Forelimb muscle (tissue), 1 donor: ENCODE measurements around the gene MTUS2. TPM values are rescaled to one million over a fixed set of nuclear protein-coding genes. Genes with fewer than 3 reads are reported as not detected.

Experiments used
- DNase-seq: peaks from one replicate; pipeline ENCODE4 v3.0.0-alpha.2; 2013; ENCODE audit warnings: low read depth
- polyA plus RNA-seq: library from polyadenylated mRNA; unstranded; fragments of 120-200 nt; gene quantifications from one replicate; pipeline ENCODE4 v1.2.1, GENCODE V29; 2013; ENCODE audit not compliant: insufficient read length

MTUS2 gene
- polyA plus RNA-seq, 1 donor: 22.7 TPM

DNA sequence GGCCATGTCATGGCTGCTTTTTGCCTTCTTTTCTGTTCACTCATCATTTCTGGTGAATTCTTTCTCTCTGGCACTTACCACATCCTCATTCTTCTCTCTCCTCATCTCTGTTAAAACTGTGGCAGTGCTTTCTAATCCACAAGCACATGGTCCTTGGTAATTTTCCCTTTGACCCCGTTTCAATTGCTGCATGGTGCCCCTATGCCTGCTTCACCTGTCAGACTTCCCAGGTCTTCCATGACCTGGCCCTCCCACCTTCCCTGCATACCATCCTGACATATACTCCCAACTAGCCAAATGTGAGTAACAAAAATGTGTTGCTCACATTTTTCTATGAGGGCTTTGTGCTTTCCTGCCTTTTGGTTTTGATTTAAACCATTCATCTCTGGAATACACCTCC, 286.5 kb downstream of the MTUS2 start:
- DNase-seq: no peak

DNA sequence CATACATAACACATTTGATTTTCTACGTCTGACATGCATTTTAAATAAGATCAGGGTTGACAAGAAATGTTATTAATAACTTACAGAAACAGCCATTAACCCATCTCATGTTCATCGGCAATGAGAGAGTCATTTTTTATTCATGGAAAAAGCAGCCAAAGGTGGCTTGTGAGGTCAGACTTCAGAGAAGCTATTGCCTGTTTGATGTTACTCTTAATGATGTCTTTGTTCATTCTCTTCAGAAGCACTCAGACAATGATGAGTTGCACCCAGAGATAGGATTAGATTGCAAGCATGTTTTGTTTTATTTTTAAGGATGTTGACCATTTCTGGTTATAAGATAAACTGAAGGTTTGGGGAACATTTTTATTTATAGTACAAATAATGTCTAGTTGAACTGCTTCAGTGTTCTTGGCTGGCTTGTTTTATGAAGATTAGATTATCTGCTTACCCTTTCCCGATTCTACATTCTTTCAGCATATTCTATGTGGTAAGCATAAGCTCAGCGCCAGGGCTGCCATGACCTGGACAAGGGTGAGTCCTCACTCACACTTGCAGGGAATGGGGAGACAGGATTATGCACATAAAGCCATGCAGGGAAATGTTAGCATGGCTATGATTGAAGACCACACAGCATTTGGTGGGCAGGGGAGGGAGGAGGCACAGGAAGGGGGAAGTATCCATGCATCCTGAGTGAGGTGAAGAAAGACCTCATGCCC, 288.1 kb downstream of the MTUS2 start:
- DNase-seq: no peak

DNA sequence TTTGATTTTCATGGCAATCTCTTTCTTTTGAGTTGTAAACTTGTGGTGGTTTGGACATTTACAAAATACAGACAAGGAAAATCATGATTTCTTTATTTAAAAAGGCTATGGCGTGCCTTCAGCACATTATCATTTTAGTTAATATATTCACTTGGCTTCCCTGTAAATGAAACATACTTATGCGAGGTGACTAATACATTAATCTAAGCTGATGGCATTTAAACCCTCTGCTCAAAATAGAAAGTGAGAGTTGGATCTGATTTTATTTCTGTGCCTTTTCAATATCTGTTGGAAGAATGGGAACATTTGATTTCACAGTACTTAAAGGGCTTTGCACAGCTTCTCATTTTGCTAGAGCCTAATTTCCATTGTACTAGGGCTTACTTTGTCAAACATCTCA, 289.8 kb downstream of the MTUS2 start:
- DNase-seq: no peak

DNA sequence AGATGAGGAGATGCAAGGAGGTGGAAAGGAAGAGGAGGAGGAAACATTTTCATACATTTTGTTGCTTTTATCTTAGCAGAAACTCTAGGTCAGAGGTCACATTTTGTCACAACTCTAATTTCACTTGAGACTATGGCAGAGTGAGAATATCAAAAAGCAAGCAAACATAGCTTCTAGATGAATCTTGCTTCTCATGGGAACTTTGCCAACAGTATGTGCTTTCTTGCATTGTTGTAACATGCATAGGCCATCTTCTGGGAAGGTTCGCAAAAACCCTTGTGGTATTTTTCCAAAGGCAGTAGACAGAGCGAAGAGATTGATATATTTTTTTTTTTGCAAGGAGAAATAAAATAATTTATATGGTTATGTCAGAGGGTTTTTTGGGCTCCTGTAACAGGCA, 291.3 kb downstream of the MTUS2 start:
- DNase-seq: no peak

DNA sequence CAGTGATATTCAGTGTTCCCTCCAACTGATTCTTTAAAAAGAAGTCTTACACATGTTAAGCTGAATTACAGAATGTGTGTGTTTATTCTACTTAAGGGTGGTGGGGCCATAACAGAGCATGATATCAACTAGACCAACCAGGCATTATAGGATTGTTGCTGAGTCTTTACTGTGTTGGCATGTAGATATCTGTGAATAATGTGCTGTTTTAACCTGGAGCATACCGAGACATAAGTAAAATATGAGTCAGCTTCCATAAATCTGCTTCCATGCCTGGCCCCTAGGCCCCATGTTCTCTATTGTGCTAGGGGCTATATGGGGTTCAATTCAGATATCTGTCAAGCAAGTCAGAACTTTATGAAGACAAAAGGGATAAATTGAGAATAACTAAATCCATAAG, 295.7 kb downstream of the MTUS2 start:
- no peak for DNase-seq

DNA sequence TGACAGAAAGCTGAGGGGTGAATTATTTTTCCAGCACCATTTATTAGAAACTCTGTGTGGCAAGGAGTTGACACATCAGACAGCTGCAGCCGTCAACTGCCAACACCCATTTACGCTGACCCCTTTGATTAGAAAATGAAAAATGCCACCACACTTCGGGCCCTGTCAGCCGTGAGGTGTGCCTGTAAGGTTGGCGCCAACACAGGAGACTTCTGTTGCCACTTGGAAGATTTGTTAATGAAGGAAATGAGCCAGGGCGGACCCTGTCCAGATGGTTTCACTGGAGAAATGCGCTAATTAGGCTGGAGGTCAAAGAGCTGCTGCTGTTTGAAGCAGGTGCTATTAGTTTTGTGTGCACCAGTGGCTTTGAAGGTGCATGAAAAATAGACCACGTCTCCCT, 297.5 kb downstream of the MTUS2 start:
- DNase-seq: no peak

DNA sequence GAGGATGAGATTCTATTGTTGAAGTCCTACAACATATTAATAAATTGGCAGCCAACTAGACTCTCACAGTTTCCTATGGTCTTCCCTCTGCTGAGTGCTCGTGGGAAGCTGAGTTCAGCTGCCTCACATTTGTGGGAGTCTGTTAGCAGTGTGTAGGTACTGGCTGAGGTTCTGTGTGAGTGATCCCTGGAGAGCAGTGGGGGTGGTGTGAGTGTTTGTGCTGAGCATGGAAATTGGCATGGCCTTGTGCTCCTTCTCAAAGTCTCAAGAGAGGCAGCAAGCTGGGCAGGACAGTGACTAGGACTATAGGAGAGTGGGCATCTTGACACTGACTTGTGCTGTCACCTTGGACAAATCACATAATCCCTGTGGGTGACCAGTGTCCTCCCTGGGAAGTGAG, 298.3 kb downstream of the MTUS2 start:
- DNase-seq: no peak

DNA sequence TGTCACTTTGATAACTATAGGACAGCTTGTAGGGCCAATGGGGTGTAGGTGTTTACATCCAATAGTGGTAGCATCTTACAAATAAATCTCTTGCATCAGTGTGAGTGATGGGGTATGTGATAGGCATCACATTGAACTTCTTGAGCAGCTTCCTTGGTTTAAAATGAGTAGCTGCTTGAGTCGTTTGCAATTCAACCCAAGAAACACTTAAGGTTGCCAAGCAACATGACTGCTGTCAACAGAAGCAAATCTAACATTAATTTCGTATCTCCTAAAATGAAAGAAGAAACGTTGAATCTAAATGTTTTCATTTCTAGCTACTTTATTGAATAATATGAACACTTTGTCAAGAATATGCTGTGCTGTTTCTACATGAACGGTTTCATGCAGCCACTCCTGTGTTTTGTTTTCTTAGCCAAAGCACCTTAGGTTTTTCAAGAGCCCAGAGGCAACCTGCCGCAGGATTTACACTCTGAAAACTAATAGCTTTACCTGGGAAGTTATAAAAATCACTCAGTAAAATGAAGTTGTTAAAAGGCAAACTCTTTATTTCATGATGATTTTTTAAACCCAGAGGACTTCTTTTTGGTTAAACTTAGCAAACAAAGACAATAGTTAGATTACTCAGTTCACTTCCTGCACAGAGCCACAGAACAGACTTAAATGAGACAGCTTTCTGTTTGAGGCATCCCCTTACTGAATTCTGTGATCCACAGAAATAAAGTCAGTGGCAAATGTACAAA, 305.2 kb downstream of the MTUS2 start:
- DNase-seq: no peak

DNA sequence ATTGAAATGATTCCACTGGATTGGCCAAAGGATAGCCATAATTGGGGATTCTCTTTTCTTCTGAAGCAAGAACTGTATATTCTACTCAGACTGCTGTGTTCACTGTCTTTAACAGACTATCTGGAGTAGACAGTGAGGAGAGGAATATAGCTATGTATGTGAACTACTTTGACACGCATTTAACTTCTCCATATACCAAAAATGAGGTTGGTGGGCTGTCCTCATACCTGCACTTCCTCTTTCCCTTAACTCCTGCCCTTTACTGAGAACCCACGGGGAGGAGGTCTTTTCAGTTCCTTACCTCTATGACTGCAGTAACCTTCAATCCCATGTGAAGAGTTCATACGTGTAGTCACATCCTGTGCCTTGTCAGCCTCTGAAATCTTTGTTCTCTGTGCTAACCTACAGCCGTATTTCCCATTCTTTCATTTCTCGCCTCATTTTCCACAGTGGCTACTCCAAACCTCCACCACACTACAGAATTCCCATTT, 305.8 kb downstream of the MTUS2 start:
- DNase-seq: no peak

DNA sequence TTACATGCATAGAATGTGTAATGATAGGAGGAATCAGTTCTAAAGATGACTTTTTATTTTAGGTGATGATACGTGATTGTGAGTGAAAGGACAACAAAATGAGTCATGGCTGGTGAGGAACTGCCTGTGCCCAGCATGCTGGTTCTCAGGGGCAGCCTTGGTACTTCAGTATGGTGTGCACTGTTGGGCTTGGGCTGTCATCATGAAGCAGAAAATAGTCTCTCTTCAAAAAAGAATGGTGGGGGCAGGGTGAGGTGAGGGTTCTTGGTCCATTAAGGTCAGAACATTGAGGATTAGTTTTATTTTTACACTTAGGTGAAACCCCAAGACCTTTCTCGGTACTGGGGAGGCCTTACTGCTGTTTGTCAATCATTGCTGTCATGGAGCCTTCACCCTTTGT, 309.5 kb downstream of the MTUS2 start:
- DNase-seq: no peak

DNA sequence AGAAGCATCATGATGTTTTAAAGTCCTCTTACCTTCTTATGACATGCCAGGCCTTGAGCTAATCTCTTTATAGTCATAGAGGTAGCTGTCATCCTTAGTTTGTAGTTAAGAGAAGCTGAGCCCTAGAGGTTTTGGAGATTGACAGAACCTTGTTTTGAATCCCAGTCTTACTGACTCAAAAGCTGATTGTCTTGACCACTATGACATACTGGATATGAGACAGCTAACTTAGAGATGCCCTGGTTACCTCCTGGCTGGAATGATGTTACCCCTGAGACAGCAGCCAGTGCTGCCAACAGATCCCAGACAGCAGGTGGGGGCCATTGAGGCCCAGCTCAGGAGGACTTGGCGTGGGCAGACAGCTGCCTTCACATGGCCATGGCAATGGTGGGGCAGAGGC, 311.0 kb downstream of the MTUS2 start:
- DNase-seq: no peak

DNA sequence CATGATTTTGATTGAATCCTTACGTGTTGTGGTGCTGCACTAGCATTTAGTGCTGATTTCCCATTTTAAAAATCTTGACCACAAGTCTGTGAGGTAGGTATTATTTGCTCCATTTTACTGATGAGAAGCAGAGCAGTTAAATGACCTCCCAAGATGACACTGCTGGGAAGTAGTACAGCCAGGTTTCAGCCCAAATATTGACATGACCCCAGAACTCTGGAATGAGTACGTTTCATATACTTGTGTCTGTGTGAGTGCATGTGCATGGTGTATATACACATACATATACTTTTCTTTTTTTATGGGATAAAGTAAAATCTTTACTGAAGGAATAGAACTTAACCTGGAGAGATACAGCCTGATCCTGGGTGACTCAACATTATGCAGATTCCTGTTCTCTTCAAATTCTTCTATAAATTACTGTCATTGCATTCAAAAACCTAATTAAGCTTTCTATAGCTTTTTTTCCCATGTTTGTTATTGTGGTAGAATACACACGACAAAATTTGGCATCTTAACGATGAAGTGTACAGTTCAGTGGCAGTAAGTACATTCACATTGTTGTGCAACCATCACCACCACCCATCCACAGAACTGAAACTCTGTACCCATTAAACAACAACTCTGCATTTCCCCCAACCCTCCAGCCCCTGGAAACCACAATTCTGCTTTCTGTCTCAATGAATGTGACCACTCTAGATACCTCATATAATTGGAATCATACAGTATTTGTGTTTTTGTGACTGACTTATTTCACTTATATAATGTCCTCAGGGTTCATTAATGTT, 311.9 kb downstream of the MTUS2 start:
- no peak for DNase-seq

DNA sequence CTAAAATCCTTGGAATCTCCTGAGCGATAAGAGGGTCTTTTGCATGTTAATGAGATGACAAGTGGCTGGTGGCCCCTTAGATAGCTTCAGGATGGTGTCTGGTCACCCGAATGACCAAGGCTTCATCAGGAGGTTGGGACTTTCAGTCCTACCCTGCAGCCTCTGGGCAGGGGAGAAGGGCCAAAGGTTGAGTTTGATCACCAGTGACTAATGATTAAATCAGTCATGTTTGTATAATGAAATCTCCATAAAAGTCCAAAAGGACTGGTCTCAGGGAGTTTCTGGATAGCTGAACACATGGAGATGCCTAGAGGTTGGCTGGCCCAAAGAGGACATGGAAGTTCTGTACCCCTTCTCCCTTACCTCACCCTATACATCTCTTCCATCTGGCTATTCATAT, 316.2 kb downstream of the MTUS2 start:
- no peak for DNase-seq

DNA sequence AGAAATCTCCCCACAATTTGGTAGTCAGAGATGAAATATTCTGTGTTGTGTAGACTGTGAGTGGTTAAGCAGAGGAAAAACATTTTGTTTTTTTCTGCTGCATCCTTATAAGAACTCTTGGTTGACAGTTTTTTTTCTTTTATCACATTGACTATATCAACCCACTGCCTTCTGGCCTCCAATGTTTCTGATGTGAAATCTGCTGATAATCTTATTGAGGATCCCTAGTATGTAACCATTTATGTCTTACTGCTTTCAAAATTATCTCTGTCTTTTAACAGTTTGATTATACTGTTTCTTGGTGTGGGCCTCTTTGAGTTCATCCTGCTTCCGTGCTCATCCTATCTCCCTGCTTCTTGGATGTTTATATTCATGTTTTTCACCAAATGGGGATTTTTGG, 316.9 kb downstream of the MTUS2 start:
- no peak for DNase-seq

DNA sequence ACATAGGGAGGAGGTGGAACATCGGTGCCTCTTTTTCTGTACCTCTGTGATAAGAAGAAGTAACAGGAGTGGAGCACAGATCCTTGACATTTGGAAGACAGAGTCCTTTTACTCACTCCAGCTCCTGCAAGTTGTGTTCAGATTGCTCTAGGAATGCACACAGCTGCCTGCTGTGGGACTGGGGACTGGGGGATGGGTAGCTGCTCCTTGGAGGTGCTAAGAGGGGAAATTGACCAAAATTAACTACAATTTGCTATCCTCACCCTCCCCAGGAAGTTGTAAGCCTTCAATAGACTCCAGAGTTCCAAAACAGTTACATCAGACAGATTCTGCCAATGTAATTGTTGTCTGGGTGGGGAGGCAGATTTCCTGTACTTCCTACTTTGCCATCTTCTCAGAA, 317.9 kb downstream of the MTUS2 start:
- no peak for DNase-seq

DNA sequence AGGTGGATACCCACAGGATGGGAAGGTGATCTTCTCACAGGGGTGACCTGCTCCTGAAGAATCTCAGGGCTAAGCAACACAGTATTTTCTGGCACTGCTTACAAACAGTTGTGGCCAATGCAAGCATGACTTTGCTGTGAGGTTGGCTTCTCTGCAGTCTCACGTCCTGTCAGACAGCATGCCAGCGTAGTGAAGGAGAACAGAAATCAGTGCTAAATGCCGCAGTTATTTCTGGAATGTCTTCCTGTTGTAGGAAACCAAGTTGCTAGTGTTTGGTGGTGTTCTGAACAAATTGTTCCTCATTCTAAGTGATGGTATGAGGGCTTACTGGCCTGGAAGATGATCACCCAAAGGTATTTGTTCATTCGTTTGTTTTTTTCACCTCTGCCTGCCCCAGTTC, 320.1 kb downstream of the MTUS2 start:
- DNase-seq: no peak

DNA sequence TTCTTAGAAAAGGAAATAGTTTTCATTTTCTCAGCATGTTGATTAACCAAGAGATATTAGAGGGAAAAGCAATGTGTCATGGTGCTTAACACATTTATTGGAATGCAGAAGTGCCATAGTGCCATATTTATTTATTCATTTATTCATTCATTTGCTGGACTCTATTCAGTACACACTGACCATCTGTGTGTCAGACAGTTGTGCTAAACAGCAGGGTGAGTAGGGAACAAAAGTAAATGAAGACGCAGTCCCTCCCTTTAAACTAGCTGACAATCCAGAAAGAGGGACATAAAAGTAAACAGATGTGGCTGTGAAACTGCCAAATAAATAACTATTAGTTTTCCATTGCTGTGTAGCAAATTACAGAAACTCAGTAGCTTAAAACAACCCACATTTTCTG, 323.7 kb downstream of the MTUS2 start:
- DNase-seq: no peak

DNA sequence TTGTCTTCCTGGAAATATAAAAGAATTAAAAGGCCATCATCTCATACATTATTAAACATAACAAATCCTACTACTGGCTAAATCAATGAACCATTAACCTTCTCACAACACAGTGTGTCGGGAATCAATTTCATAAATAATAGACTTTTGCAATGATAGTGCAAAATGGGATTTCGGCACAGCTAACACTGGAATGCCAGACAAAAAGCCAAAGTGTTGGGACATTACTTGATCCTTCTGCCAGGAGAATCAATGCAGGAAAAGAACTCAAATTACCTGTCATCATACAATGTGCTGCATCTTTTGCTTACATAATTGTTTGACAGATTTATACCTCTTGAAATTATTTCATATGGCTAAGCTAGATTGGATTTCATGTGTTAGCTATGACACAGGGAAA, 334.3 kb downstream of the MTUS2 start:
- no peak for DNase-seq

DNA sequence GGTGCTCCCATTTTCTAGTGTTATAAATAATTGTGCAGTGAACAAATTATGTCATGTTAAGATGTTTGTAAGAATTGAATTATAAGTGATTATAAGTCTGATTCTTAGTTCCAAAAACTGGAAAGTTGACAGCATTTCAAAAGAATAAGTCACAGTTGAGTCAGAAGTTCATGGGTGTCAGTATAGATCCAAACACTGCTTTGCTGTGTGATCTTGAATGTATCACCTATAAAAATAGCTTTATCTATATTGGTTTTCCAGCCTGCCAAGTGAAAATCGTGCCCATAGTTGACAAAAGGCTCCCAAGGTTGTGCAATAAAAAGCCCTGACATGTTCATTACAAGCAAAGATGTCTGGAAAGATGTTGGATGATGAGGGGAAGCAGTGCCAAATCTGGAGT, 336.0 kb downstream of the MTUS2 start:
- no peak for DNase-seq

DNA sequence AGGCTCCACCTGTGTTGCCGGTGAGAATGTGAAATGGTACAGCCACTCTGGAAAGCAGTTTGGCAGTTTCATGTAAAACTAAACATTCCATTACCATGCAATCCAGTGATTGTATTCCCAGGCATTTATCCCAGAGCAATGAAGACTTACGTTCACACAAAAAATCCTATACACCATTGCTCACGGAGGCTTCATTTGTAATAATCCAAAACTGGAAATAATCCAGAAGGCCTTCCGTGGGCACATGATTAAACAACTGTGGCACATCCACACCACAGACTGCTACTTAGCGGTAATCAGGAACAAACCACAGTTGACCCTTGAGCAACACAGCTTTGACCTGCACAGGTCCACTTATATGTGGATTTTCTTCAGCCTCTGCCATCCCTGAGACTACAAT, 339.7 kb downstream of the MTUS2 start:
- DNase-seq: no peak

DNA sequence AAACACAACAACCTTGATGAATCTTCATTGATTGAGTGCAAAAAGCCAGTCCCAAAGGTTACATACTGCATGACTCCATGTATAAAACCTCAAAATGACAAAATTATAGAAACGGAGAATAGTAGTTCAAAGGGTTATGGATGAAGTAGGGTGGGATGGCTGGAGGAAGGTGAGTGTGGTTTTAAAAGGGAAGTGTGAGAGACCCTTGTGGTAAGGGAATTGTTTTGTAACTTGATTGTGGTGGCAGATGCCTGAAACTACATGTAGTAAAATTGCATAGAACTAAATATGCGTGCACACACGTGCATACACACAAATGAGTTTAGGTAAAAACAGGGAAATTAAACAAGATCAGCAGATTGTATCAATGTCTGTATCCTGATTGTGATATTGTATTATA, 340.7 kb downstream of the MTUS2 start:
- DNase-seq: no peak

DNA sequence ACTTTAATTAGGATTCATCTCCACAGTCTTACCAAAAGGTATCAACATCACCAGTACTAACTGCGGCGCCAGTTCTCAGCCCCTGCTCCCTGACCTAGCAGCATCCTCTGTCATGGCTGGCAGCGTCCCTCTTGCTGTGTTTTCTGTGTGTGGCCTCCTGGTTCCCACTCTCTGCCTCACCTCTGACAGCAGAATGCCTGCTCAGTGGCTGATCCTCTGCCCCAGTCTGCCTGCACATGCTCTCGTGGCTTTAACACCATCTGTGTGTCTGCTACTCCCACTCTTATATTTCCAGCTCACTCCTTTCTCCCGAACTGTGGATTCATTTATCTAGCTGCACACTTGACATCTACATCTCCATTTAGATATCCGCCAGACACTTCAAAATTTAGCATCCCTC, 341.5 kb downstream of the MTUS2 start:
- DNase-seq: no peak
